ENCODE results near the gene PCDH15.

DNA sequence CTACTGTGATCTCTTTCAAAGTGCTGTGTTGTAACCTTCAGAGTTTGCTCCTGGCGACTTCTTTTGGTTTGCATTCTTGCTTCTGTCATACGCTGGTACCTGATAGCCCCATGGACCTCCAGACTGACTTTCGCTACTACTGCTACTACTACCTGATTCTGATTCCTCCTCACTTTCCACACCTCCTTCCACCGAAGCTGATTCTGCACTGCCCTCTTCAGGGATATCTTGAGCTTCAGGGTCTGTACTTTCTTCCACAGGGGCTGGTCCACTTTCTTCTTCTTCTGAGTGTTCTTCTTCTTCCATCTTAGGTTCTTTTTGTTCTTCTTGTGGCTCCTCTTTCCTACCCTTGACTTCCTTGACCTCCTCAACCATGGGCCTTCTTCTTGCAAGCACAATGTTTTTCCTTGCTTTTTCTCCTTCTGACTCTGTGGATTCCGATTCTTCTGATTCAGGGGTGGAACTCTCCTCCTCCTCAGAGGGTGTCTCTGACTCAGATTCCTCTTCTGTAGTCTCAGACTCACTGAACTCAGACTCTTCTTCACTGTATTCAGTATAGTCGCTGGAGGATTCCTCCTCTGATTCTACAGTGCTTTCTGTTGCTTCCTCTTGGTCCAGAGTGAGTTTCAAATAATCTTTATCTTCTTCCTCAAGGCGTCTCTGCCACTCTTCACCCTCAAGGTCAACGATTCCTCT is 992.2 kb downstream of the PCDH15 start:
- TF ChIP-seq, protein P1, sequence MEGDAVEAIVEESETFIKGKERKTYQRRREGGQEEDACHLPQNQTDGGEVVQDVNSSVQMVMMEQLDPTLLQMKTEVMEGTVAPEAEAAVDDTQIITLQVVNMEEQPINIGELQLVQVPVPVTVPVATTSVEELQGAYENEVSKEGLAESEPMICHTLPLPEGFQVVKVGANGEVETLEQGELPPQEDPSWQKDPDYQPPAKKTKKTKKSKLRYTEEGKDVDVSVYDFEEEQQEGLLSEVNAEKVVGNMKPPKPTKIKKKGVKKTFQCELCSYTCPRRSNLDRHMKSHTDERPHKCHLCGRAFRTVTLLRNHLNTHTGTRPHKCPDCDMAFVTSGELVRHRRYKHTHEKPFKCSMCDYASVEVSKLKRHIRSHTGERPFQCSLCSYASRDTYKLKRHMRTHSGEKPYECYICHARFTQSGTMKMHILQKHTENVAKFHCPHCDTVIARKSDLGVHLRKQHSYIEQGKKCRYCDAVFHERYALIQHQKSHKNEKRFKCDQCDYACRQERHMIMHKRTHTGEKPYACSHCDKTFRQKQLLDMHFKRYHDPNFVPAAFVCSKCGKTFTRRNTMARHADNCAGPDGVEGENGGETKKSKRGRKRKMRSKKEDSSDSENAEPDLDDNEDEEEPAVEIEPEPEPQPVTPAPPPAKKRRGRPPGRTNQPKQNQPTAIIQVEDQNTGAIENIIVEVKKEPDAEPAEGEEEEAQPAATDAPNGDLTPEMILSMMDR (IDR thresholded peaks at IDR 0.05; ENCODE audit: poor library complexity), result peak; percentile 22
- TF ChIP-seq EZH2 (IDR thresholded peaks at IDR 0.05; ENCODE audit: borderline replicate concordance) (no peak), EZH2phosphoT487 (IDR thresholded peaks at IDR 0.05; ENCODE audit: low read depth, severe bottlenecking, unreplicated experiment) (no peak)
